ENCODE measurements around the gene MMP28.

The MMP28 gene

GRCh38 chr17:35797370-35797769 is 1.9 kb upstream of the MMP28 start:
- ChIA-PET POLR2A (interaction anchor here (2.7 to 10.1 kb wide), 2 partner anchors 12 to 33 kb away, joined by 11 to 109 read pairs; partner anchors contain the start of gene TAF15), CTCF (interaction anchor here (1.3 to 1.8 kb wide), 2 partner anchors 8 to 33 kb away, joined by 3 to 6 read pairs; no protein-coding TSS in a partner anchor)
- no peak for TF ChIP-seq PKNOX1 (IDR thresholded peaks at IDR 0.05)
- no peak for DNase-seq (ENCODE audit: extremely low spot score)

- no peak for DNase-seq (ENCODE audit: extremely low spot score)
- POLR2A ChIA-PET: interaction anchor here (10.1 kb wide), 1 partner anchor 12 kb away, joined by 109 read pairs; the partner anchor contains the start of gene TAF15
- CTCF ChIA-PET: interaction anchor here (0.7 to 1.8 kb wide), 3 partner anchors 8 to 33 kb away, joined by 3 to 6 read pairs (median 4); no protein-coding TSS in a partner anchor
These were observed 1.5 kb upstream of the MMP28 start for GRCh38 chr17:35796942-35797341.

DNA sequence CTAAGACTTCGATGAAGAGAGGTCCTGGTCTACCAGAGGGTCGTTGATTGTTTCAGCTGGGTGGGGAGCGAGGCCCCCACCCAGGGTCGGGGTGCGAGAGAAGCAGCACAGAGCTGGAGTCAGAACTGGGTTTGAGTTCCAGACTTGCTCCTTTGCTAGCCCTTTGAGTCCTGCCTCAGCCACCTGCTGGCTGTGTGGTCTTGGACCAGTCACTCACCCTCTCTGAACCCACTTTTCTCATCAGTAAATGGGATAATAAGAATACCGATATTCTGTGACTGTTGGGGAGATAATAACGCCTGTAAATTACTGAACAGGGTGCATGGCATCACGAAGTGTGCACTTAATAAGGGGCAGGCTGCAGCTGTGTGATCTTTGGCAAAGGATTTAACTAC is 427 bp upstream of the MMP28 start:
- TF ChIP-seq FOXK2 (IDR thresholded peaks at IDR 0.05) (no peak), L3MBTL2 (conservative IDR thresholded peaks at IDR 0.05) (no peak; the same call in 1 of the 2 replicates), TARDBP (IDR thresholded peaks at IDR 0.05) (no peak), CTBP1 (IDR thresholded peaks at IDR 0.05; ENCODE audit: borderline replicate concordance) (no peak), PKNOX1 (IDR thresholded peaks at IDR 0.05) (no peak), LEF1 (IDR thresholded peaks at IDR 0.05; ENCODE audit: borderline replicate concordance) (no peak), HDGF (IDR thresholded peaks at IDR 0.05; ENCODE audit: borderline replicate concordance) (no peak), BHLHE40 (IDR thresholded peaks at IDR 0.05; ENCODE audit: borderline replicate concordance) (no peak), ARNT (IDR thresholded peaks at IDR 0.05) (no peak), ELF4 (IDR thresholded peaks at IDR 0.05) (no peak), FOXM1 (IDR thresholded peaks at IDR 0.05; ENCODE audit: borderline replicate concordance) (no peak), SP1 (IDR thresholded peaks at IDR 0.05) (no peak), SUZ12 (IDR thresholded peaks at IDR 0.05) (no peak), ZNF384 (IDR thresholded peaks at IDR 0.05) (no peak), NFRKB (IDR thresholded peaks at IDR 0.05) (no peak), FOXA1 (IDR thresholded peaks at IDR 0.05) (no peak)
- ChIA-PET POLR2A (interaction anchor here (1.4 to 10.1 kb wide), 2 partner anchors 13 to 218 kb away, joined by 4 to 109 read pairs; partner anchors contain the start of genes PEX12 and TAF15), CTCF (interaction anchor here (0.8 to 1.3 kb wide), 2 partner anchors 9 to 31 kb away, joined by 3 to 5 read pairs; no protein-coding TSS in a partner anchor)
- no peak for DNase-seq (ENCODE audit: extremely low spot score)

More at GRCh38 chr17:35796942-35797341, 1.5 kb upstream of the MMP28 start:
- TF ChIP-seq SP1 (IDR thresholded peaks at IDR 0.05) (no peak), FOXA1 (IDR thresholded peaks at IDR 0.05) (no peak), FOXM1 (IDR thresholded peaks at IDR 0.05; ENCODE audit: borderline replicate concordance) (no peak), ARNT (IDR thresholded peaks at IDR 0.05) (no peak), PKNOX1 (IDR thresholded peaks at IDR 0.05) (no peak), HDGF (IDR thresholded peaks at IDR 0.05; ENCODE audit: borderline replicate concordance) (no peak), ZNF384 (IDR thresholded peaks at IDR 0.05) (no peak), CTBP1 (IDR thresholded peaks at IDR 0.05; ENCODE audit: borderline replicate concordance) (no peak), SUZ12 (IDR thresholded peaks at IDR 0.05) (no peak), TARDBP (IDR thresholded peaks at IDR 0.05) (no peak), BHLHE40 (IDR thresholded peaks at IDR 0.05; ENCODE audit: borderline replicate concordance) (no peak), FOXK2 (IDR thresholded peaks at IDR 0.05) (no peak), LEF1 (IDR thresholded peaks at IDR 0.05; ENCODE audit: borderline replicate concordance) (no peak), L3MBTL2 (conservative IDR thresholded peaks at IDR 0.05) (no peak)

GRCh38 chr17:35793257-35793656 is 2.2 kb downstream of the MMP28 start:
- DNase-seq (ENCODE audit: extremely low spot score): no peak
- CTCF ChIA-PET: interaction anchor here (1.0 kb wide), 1 partner anchor 29 kb away, joined by 3 read pairs; no protein-coding TSS in a partner anchor
- POLR2A ChIA-PET: interaction anchor here (2.5 to 10.1 kb wide), 2 partner anchors 16 to 29 kb away, joined by 7 to 109 read pairs; partner anchors contain the start of gene TAF15
- no peak for TF ChIP-seq FOXA1 (IDR thresholded peaks at IDR 0.05)

DNA sequence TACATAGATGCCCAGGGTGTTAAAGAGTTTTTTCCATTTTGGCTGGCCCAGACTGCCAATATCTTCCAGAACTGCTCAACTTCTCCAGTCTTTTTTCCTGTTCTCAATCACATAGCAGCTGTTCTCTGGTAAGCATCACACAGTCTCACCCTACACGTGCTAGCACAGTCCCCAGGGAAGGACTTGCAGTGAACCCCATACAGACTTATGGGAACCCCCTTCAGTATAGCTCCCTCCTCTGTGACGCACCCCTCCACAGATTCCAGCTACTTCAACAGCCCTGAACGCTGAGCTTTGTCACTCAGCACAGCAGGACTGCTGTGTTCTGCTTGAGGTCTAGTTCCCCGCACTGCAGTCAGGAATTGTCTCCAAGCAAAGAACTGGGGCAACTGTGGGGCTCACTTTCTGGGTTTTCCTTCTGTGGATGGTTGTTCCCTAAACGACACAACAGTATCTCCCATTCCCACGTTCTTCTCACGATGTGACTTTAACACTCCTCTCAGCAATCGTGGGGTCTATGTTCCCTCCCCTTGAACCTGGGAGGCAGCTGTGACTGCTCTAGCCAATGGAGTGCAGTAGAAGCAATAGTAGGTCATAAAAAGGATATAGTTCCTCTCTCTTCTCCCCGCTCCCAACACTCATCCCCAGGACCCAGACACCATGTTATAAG is 3.6 kb downstream of the MMP28 start:
- ChIA-PET POLR2A (interaction anchor here (2.5 to 10.1 kb wide), 2 partner anchors 17 to 27 kb away, joined by 7 to 109 read pairs; partner anchors contain the start of gene TAF15), CTCF (interaction anchor here (1.2 kb wide), 1 partner anchor 28 kb away, joined by 3 read pairs; no protein-coding TSS in a partner anchor)
- no peak for TF ChIP-seq BHLHE40 (IDR thresholded peaks at IDR 0.05; ENCODE audit: borderline replicate concordance)
- DNase-seq (ENCODE audit: extremely low spot score): no peak

GRCh38 chr17:35790841-35791240 is 4.6 kb downstream of the MMP28 start:
- POLR2A ChIA-PET: no interaction called here
- TF ChIP-seq BHLHE40 (IDR thresholded peaks at IDR 0.05; ENCODE audit: borderline replicate concordance) (no peak), FOXA1 (IDR thresholded peaks at IDR 0.05) (no peak), CTBP1 (IDR thresholded peaks at IDR 0.05; ENCODE audit: borderline replicate concordance) (no peak), SP1 (IDR thresholded peaks at IDR 0.05) (no peak), FOXM1 (IDR thresholded peaks at IDR 0.05; ENCODE audit: borderline replicate concordance) (no peak), TARDBP (IDR thresholded peaks at IDR 0.05) (no peak), LEF1 (IDR thresholded peaks at IDR 0.05; ENCODE audit: borderline replicate concordance) (no peak), ZNF384 (IDR thresholded peaks at IDR 0.05) (no peak), ELF4 (IDR thresholded peaks at IDR 0.05) (no peak), L3MBTL2 (conservative IDR thresholded peaks at IDR 0.05) (no peak), PKNOX1 (IDR thresholded peaks at IDR 0.05) (no peak), HDGF (IDR thresholded peaks at IDR 0.05; ENCODE audit: borderline replicate concordance) (no peak)
- CTCF ChIA-PET: no interaction called here
- DNase-seq (ENCODE audit: extremely low spot score): no peak
